CD4-positive, alpha-beta T cell (primary cell): ENCODE results near the gene DNAJC6. TPM values are rescaled to one million over a fixed set of nuclear protein-coding genes. Genes with fewer than 3 reads are reported as not detected.

Experiments
- ATAC-seq: fragments of 200-7000 bp; cut with Tn5 transposase; one replicate; pipeline ENCODE4 v1.10.0; 2022; ENCODE audit warnings: mild to moderate bottlenecking; ENCODE audit not compliant: poor library complexity
- CTCF ChIA-PET: fragments of 350-600 bp; sonication (Branson Sonifier 250); formaldehyde crosslinking; loops from one replicate; lab custom pipeline; 2021; ENCODE audit warnings: antibody characterized with exemption, inconsistent platforms; lab: Charles Lee
- POLR2A ChIA-PET: fragments of 350-600 bp; sonication (Branson Sonifier 250); formaldehyde crosslinking; loops from one replicate; lab custom pipeline; 2021; ENCODE audit warnings: antibody characterized with exemption, inconsistent platforms; lab: Charles Lee
- DNase-seq, 14 experiments: peaks; one replicate each; pipeline ENCODE4 v3.0.0-alpha.2; 2013 to 2020; ENCODE audit warnings: mixed read lengths in 2 of 14
- H3K27ac ChIP-seq, 2 donors: one replicate each; pipeline versions ENCODE4 v1.5.1 to v1.7.0; 2013; ENCODE audit warnings: low read length in 2 of 2, low read depth in 1 of 2, mild to moderate bottlenecking in 1 of 2
- H3K27me3 ChIP-seq, 2 experiments: 1 replicate in 1 of 2; 2 replicates in 1 of 2; pipeline versions ENCODE4 v1.6.1 to v1.7.0; 2013; ENCODE audit warnings: low read length in 2 of 2, control low read depth in 1 of 2, mild to moderate bottlenecking in 1 of 2, moderate library complexity in 1 of 2; ENCODE audit not compliant: insufficient read depth in 2 of 2, control insufficient read depth in 1 of 2
- H3K36me3 ChIP-seq: one replicate; pipeline ENCODE4 v1.6.1; 2013; ENCODE audit warnings: low read length, control low read depth; ENCODE audit not compliant: insufficient read depth
- H3K4me1 ChIP-seq: one replicate; pipeline ENCODE4 v1.6.1; 2013; ENCODE audit warnings: low read length, control low read depth; ENCODE audit not compliant: insufficient read depth
- H3K4me3 ChIP-seq: one replicate; pipeline ENCODE4 v1.5.1; 2013; ENCODE audit warnings: mild to moderate bottlenecking, low read length, moderate library complexity
- H3K9me3 ChIP-seq, 2 experiments: 1 replicate in 1 of 2; 2 replicates in 1 of 2; pipeline versions ENCODE4 v1.6.1 to v1.7.0; 2013; ENCODE audit warnings: low read length in 2 of 2, mild to moderate bottlenecking in 2 of 2, control low read depth in 1 of 2, moderate library complexity in 1 of 2; ENCODE audit not compliant: control insufficient read depth in 1 of 2, insufficient read depth in 1 of 2
- H3K27ac Mint-ChIP-seq: one replicate; pipeline ENCODE4 v1.8.0; 2020; ENCODE audit warnings: mixed read lengths
- H3K27me3 Mint-ChIP-seq: one replicate; pipeline ENCODE4 v1.8.0; 2021; ENCODE audit warnings: mixed read lengths
- H3K36me3 Mint-ChIP-seq: one replicate; pipeline ENCODE4 v1.8.0; 2021; ENCODE audit warnings: low read depth, mixed read lengths
- H3K4me1 Mint-ChIP-seq: one replicate; pipeline ENCODE4 v1.8.0; 2021; ENCODE audit warnings: low read depth, mixed read lengths
- H3K4me3 Mint-ChIP-seq: one replicate; pipeline ENCODE4 v1.8.0; 2020; ENCODE audit warnings: mild to moderate bottlenecking, mixed read lengths
- H3K9me3 Mint-ChIP-seq: one replicate; pipeline ENCODE4 v1.8.0; 2020; ENCODE audit warnings: mixed read lengths
- intact Hi-C, 2 experiments: fragments of 100-400 bp; cut with DNase I in 1 of 2; cut with micrococcal nuclease in 1 of 2; formaldehyde crosslinking; loops; one replicate each; pipeline versions ENCODE4 v1.15.1 to v1.9.0; 2023 to 2025; cut with DNase I, micrococcal nuclease
- total RNA-seq, 174 experiments: library from RNA in 2 of 174; stranded (reverse) in 2 of 174; gene quantifications; one replicate each; pipeline ENCODE4 v1.2.3 and lab custom pipeline; 2021 to 2026
- TF ChIP-seq, protein P1 (sequence below): fragments of 200-600 bp; IDR thresholded peaks from one replicate; pipeline ENCODE4 v1.8.0; 2022; ENCODE audit warnings: antibody characterized with exemption, mild to moderate bottlenecking

DNAJC6 gene
- total RNA-seq, 2 experiments from 2014 or later = 2.4 to 2.5 TPM

GRCh38 chr1:65401612-65402011 lies 92.3 kb downstream of the DNAJC6 start:
- H3K4me1 ChIP-seq = no peaks in the 10 kb centered on the region
- no peaks in the 10 kb centered on the region for H3K9me3 ChIP-seq
- no peaks in the 10 kb centered on the region for H3K36me3 Mint-ChIP-seq
- H3K9me3 Mint-ChIP-seq = no peaks in the 10 kb centered on the region
- TF ChIP-seq, protein P1, sequence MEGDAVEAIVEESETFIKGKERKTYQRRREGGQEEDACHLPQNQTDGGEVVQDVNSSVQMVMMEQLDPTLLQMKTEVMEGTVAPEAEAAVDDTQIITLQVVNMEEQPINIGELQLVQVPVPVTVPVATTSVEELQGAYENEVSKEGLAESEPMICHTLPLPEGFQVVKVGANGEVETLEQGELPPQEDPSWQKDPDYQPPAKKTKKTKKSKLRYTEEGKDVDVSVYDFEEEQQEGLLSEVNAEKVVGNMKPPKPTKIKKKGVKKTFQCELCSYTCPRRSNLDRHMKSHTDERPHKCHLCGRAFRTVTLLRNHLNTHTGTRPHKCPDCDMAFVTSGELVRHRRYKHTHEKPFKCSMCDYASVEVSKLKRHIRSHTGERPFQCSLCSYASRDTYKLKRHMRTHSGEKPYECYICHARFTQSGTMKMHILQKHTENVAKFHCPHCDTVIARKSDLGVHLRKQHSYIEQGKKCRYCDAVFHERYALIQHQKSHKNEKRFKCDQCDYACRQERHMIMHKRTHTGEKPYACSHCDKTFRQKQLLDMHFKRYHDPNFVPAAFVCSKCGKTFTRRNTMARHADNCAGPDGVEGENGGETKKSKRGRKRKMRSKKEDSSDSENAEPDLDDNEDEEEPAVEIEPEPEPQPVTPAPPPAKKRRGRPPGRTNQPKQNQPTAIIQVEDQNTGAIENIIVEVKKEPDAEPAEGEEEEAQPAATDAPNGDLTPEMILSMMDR = no peak
- no peak overlapping the region for H3K4me3 ChIP-seq
- no peak overlapping the region for H3K4me3 Mint-ChIP-seq
- no peaks in the 10 kb centered on the region for H3K36me3 ChIP-seq
- intact Hi-C loops = no loop called here
- no peak overlapping the region for H3K27ac Mint-ChIP-seq
- ChIA-PET CTCF (no interaction called here), POLR2A (no interaction called here)
- no peak overlapping the region for H3K27ac ChIP-seq
- H3K27me3 Mint-ChIP-seq = no peaks in the 10 kb centered on the region
- DNase-seq (no peak), ATAC-seq (no peak)
- H3K27me3 ChIP-seq = no peaks in the 10 kb centered on the region
- H3K4me1 Mint-ChIP-seq = no peaks in the 10 kb centered on the region

DNA sequence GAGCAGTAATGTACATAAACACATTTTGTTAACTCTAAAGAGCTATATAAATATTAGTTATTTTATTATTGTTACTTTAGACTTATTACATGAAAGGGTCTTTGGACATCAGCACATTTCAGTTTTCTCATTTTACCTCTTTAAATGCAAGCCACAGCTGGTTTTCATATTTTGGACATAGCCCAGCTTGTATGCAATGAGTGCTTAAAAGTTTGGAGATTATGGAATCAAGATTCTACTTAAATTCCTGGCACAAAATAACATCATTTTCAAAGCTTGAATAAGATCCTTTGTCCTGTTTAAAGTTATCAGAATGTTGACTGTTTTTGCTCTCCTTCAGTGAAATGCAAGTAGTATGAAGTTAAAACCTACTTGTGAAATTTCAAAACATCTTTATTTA lies 95.6 kb downstream of the DNAJC6 start:
- H3K36me3 Mint-ChIP-seq = no peaks in the 10 kb centered on the region
- CTCF ChIA-PET = no interaction called here
- TF ChIP-seq, protein P1 = no peak
- Histone ChIP-seq H3K9me3 (no peaks in the 10 kb centered on the region), H3K27ac (no peak overlapping the region), H3K4me3 (no peak overlapping the region), H3K27me3 (no peaks in the 10 kb centered on the region), H3K36me3 (no peaks in the 10 kb centered on the region), H3K4me1 (no peaks in the 10 kb centered on the region)
- no peaks in the 10 kb centered on the region for H3K9me3 Mint-ChIP-seq
- DNase-seq (no peak), ATAC-seq (no peak)
- H3K4me1 Mint-ChIP-seq = no peaks in the 10 kb centered on the region
- no peak overlapping the region for H3K4me3 Mint-ChIP-seq
- no peaks in the 10 kb centered on the region for H3K27me3 Mint-ChIP-seq
- H3K27ac Mint-ChIP-seq = no peak overlapping the region
- intact Hi-C loops = no loop called here
- POLR2A ChIA-PET = no interaction called here

DNA sequence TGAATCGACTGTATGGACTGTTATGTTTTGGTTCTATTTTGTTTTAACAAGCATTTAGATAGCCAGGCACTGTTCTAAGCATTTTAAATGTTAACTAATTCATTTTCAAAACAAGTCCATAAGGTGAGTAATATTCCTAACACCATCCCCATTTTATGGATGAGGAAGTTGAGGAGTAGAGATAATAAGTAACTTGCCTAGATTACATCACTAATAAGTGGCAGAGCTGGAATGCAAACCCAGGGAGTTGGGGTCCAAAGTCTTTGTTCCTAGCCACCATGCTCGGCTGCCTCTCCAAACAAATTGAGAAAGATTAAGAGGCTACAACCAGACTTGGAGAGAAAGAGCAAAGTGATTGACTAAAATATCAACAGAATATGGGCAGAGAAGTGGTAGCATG lies 98.5 kb downstream of the DNAJC6 start:
- no peak overlapping the region for H3K27ac ChIP-seq
- TF ChIP-seq, protein P1 = no peak
- peaks cover 19% of the 10 kb centered on the region for H3K27me3 Mint-ChIP-seq
- H3K4me3 ChIP-seq = no peak overlapping the region
- no peaks in the 10 kb centered on the region for H3K36me3 ChIP-seq
- H3K36me3 Mint-ChIP-seq = peaks cover 4% of the 10 kb centered on the region
- intact Hi-C loops = no loop called here
- H3K27me3 ChIP-seq = no peaks in the 10 kb centered on the region
- no peak overlapping the region for H3K27ac Mint-ChIP-seq
- ATAC-seq = no peak
- DNase-seq = no peak
- ChIA-PET POLR2A (no interaction called here), CTCF (no interaction called here)
- no peaks in the 10 kb centered on the region for H3K9me3 ChIP-seq
- no peaks in the 10 kb centered on the region for H3K9me3 Mint-ChIP-seq
- no peak overlapping the region for H3K4me3 Mint-ChIP-seq
- no peaks in the 10 kb centered on the region for H3K4me1 ChIP-seq
- no peaks in the 10 kb centered on the region for H3K4me1 Mint-ChIP-seq
